IMR-90 (cell line): ENCODE measurements around the gene KRTAP6-2. TPM values are rescaled to one million over a fixed set of nuclear protein-coding genes. Genes with fewer than 3 reads are reported as not detected.

Source experiments
- ATAC-seq: fragments of 200-7000 bp; cut with Tn5 transposase; 2 replicates; pipeline ENCODE4 v1.9.1; 2020; ENCODE audit warnings: low read depth, mild to moderate bottlenecking, moderate library complexity
- BruUV-seq: library from RNA; stranded (reverse); fragments of 400-500 nt; replicated peaks from 2 replicates; lab custom pipeline; 2021; lab: Mats Ljungman, UMichigan
- CTCF ChIA-PET: fragments of 300-600 bp; formaldehyde crosslinking; extraction: SDS; loops from one replicate; lab custom pipeline; 2021; ENCODE audit warnings: antibody characterized with exemption; lab: Yijun Ruan, JAX
- POLR2A ChIA-PET: fragments of 300-600 bp; sonication (Branson Sonifier 250); formaldehyde crosslinking; loops from one replicate; lab custom pipeline; 2022; ENCODE audit warnings: antibody characterized with exemption; ENCODE audit not compliant: unreplicated experiment; lab: Charles Lee
- DNase-seq: peaks from one replicate; pipeline ENCODE4 v3.0.0; 2013
- H2AFZ ChIP-seq: replicated peaks from 2 replicates; pipeline ENCODE3; 2013; ENCODE audit warnings: low read length, mild to moderate bottlenecking; ENCODE audit not compliant: poor library complexity
- H2AK5ac ChIP-seq: 2 replicates; pipeline ENCODE4 v1.6.1; 2013; ENCODE audit warnings: low read depth, low read length, inconsistent platforms
- H2AK9ac ChIP-seq: replicated peaks from 2 replicates; pipeline ENCODE3; 2013; ENCODE audit warnings: mild to moderate bottlenecking, low read depth, low read length, moderate library complexity; ENCODE audit not compliant: poor library complexity
- H2BK120ac ChIP-seq: 2 replicates; pipeline ENCODE4 v1.6.1; 2013; ENCODE audit warnings: low read depth, low read length, inconsistent platforms
- H2BK15ac ChIP-seq: 3 replicates; pipeline ENCODE4 v1.6.1; 2013; ENCODE audit warnings: low read depth, low read length, inconsistent platforms
- H2BK20ac ChIP-seq: 2 replicates; pipeline ENCODE4 v1.6.1; 2013; ENCODE audit warnings: low read depth, mild to moderate bottlenecking, inconsistent platforms, low read length, moderate library complexity
- H2BK5ac ChIP-seq: 2 replicates; pipeline ENCODE4 v1.6.1; 2013; ENCODE audit warnings: mild to moderate bottlenecking, low read depth, low read length, inconsistent platforms; ENCODE audit not compliant: poor library complexity, severe bottlenecking
- H3K14ac ChIP-seq: replicated peaks from 2 replicates; pipeline ENCODE4 v1.6.1; 2013; ENCODE audit warnings: low read depth, low read length, inconsistent platforms
- H3K18ac ChIP-seq: 2 replicates; pipeline ENCODE4 v1.6.1; 2013; ENCODE audit warnings: low read depth, low read length, control low read depth
- H3K23ac ChIP-seq: 2 replicates; pipeline ENCODE4 v1.6.1; 2013; ENCODE audit warnings: low read depth, low read length, inconsistent platforms
- H3K27ac ChIP-seq: 2 replicates; pipeline ENCODE4 v1.5.1; 2013; ENCODE audit warnings: mild to moderate bottlenecking, control low read depth, low read length; ENCODE audit not compliant: insufficient read depth
- H3K27me3 ChIP-seq: 2 replicates; pipeline ENCODE4 v1.6.1; 2013; ENCODE audit warnings: low read length; ENCODE audit not compliant: control insufficient read depth, insufficient read depth
- H3K36me3 ChIP-seq: 2 replicates; pipeline ENCODE4 v1.6.1; 2013; ENCODE audit warnings: low read length, mixed read lengths; ENCODE audit not compliant: control insufficient read depth, insufficient read depth
- H3K4ac ChIP-seq: 2 replicates; pipeline ENCODE4 v1.6.1; 2013; ENCODE audit warnings: low read depth, low read length, inconsistent platforms
- H3K4me1 ChIP-seq: 2 replicates; pipeline ENCODE4 v1.6.1; 2013; ENCODE audit warnings: low read length, mixed read lengths; ENCODE audit not compliant: control insufficient read depth, insufficient read depth
- H3K4me2 ChIP-seq: 2 replicates; pipeline ENCODE4 v1.6.1; 2013; ENCODE audit warnings: low read depth, mild to moderate bottlenecking, control low read depth, low read length, moderate library complexity
- H3K4me3 ChIP-seq: 2 replicates; pipeline ENCODE4 v1.5.1; 2013; ENCODE audit warnings: low read depth, mild to moderate bottlenecking, control low read depth, low read length, moderate library complexity; ENCODE audit not compliant: insufficient read depth
- H3K56ac ChIP-seq: 2 replicates; pipeline ENCODE4 v1.6.1; 2013; ENCODE audit warnings: low read length, inconsistent platforms; ENCODE audit not compliant: insufficient read depth; ENCODE audit errors: extremely low read depth
- H3K79me1 ChIP-seq, 2 experiments: 2 replicates each; pipeline ENCODE4 v1.6.1; 2013; ENCODE audit warnings: low read length in 2 of 2, inconsistent platforms in 1 of 2, low read depth in 1 of 2
- H3K9ac ChIP-seq: 2 replicates; pipeline ENCODE4 v1.6.1; 2013; ENCODE audit warnings: low read depth, low read length, control low read depth
- H3K9me1 ChIP-seq: 2 replicates; pipeline ENCODE4 v1.6.1; 2013; ENCODE audit warnings: low read length, inconsistent platforms; ENCODE audit not compliant: insufficient read depth
- H3K9me3 ChIP-seq: 2 replicates; pipeline ENCODE4 v1.6.1; 2013; ENCODE audit warnings: low read length; ENCODE audit not compliant: control insufficient read depth, insufficient read depth
- H4K20me1 ChIP-seq: 2 replicates; pipeline ENCODE4 v1.6.1; 2013; ENCODE audit warnings: low read length, inconsistent platforms; ENCODE audit not compliant: insufficient read depth
- H4K5ac ChIP-seq: 2 replicates; pipeline ENCODE4 v1.6.1; 2013; ENCODE audit warnings: mild to moderate bottlenecking, low read depth, low read length, control low read depth
- H4K8ac ChIP-seq, 2 experiments: 2 replicates each; pipeline ENCODE4 v1.6.1; 2013; ENCODE audit warnings: low read depth in 2 of 2, low read length in 2 of 2, control low read depth in 1 of 2, inconsistent platforms in 1 of 2
- H4K91ac ChIP-seq: 2 replicates; pipeline ENCODE4 v1.6.1; 2013; ENCODE audit warnings: low read depth, low read length, inconsistent platforms; ENCODE audit not compliant: insufficient read depth
- BHLHE40 ChIP-seq: fragments of 150-350 bp; IDR thresholded peaks from 2 replicates; pipeline ENCODE4 v1.6.1; 2016; ENCODE audit warnings: mild to moderate bottlenecking, low read depth, low read length
- CEBPB ChIP-seq: IDR thresholded peaks from 2 replicates; pipeline ENCODE4 v1.6.1; 2012; ENCODE audit warnings: low read depth, low read length, improper control_type of control experiment
- CHD1 ChIP-seq: IDR thresholded peaks from 2 replicates; pipeline ENCODE4 v1.6.1; 2012; ENCODE audit warnings: low read depth, low read length, improper control_type of control experiment
- CTCF ChIP-seq: conservative IDR thresholded peaks from 2 replicates; pipeline ENCODE4 v1.5.1; 2012; ENCODE audit warnings: mild to moderate bottlenecking, low read depth, low read length, improper control_type of control experiment
- ELK1 ChIP-seq: fragments of 150-350 bp; IDR thresholded peaks from 2 replicates; pipeline ENCODE4 v1.6.1; 2016; ENCODE audit warnings: low read depth, mild to moderate bottlenecking, low read length, moderate library complexity, borderline replicate concordance
- FOS ChIP-seq: fragments of 150-350 bp; IDR thresholded peaks from 2 replicates; pipeline ENCODE4 v1.6.1; 2016; ENCODE audit warnings: low read depth, low read length
- MAFK ChIP-seq: IDR thresholded peaks from 2 replicates; pipeline ENCODE4 v1.6.1; 2012; ENCODE audit warnings: low read depth, low read length, improper control_type of control experiment
- MAZ ChIP-seq: IDR thresholded peaks from 2 replicates; pipeline ENCODE4 v1.6.1; 2012; ENCODE audit warnings: low read depth, mild to moderate bottlenecking, low read length, improper control_type of control experiment, moderate library complexity, borderline replicate concordance
- MXI1 ChIP-seq: IDR thresholded peaks from 2 replicates; pipeline ENCODE4 v1.6.1; 2012; ENCODE audit warnings: low read depth, mild to moderate bottlenecking, low read length, moderate library complexity, borderline replicate concordance
- NFE2L2 ChIP-seq: fragments of 150-350 bp; IDR thresholded peaks from 2 replicates; pipeline ENCODE4 v1.6.1; 2016; ENCODE audit warnings: low read depth, mild to moderate bottlenecking, low read length
- POLR2A ChIP-seq: IDR thresholded peaks from 2 replicates; pipeline ENCODE4 v1.6.1; 2012; ENCODE audit warnings: mild to moderate bottlenecking, low read depth, low read length
- RAD21 ChIP-seq: IDR thresholded peaks from 2 replicates; pipeline ENCODE4 v1.6.1; 2012; ENCODE audit warnings: low read length, improper control_type of control experiment
- RCOR1 ChIP-seq: IDR thresholded peaks from 2 replicates; pipeline ENCODE4 v1.6.1; 2012; ENCODE audit warnings: mild to moderate bottlenecking, low read length, improper control_type of control experiment; ENCODE audit not compliant: insufficient replicate concordance
- RFX5 ChIP-seq: IDR thresholded peaks from 2 replicates; pipeline ENCODE4 v1.8.0; 2012; ENCODE audit warnings: low read depth, mild to moderate bottlenecking, low read length, moderate library complexity
- SMC3 ChIP-seq: fragments of 150-350 bp; IDR thresholded peaks from 2 replicates; pipeline ENCODE4 v1.6.1; 2016; ENCODE audit warnings: low read depth, mild to moderate bottlenecking, antibody characterized with exemption, low read length, moderate library complexity
- USF2 ChIP-seq: fragments of 150-350 bp; IDR thresholded peaks from 2 replicates; pipeline ENCODE4 v1.6.1; 2017; ENCODE audit warnings: mild to moderate bottlenecking, antibody characterized with exemption, low read length, low read depth
- dilution Hi-C: fragments of 300-500 bp; cut with HindIII; formaldehyde crosslinking; loops from one replicate; pipeline ENCODE4 v1.14.3; 2018; ENCODE audit warnings: low sequenced_read_pairs; ENCODE audit not compliant: unreplicated experiment
- in situ Hi-C: fragments of 300-500 bp; cut with MboI; formaldehyde crosslinking; loops from 3 replicates; pipeline ENCODE4 v1.14.3; 2019; ENCODE audit warnings: low sequenced_read_pairs, inconsistent platforms, mixed read lengths
- intact Hi-C: fragments of 100-400 bp; cut with micrococcal nuclease; formaldehyde crosslinking; loops from 2 replicates; pipeline ENCODE4 v1.10.0; 2022
- polyA plus RNA-seq, 3 experiments: library from polyadenylated mRNA; depleted of rRNA; stranded (reverse); fragments of >200 nt; gene quantifications; 2 replicates each; pipeline ENCODE4 v1.2.3, GENCODE V29; 2012; ENCODE audit warnings: low replicate concordance in 1 of 3
- total RNA-seq: library from RNA; depleted of rRNA; stranded (reverse); fragments of >200 nt; gene quantifications from 2 replicates; pipeline ENCODE4 v1.2.3, GENCODE V29; 2012

The KRTAP6-2 gene
- total and polyA plus RNA-seq, 2 of the 4 experiments (the other 2 are of a cell fraction) = not detected

- no peak overlapping the region for H3K4ac ChIP-seq
Observed at GRCh38 chr21:30567617-30568016, 31.1 kb downstream of the KRTAP6-2 start.

More at GRCh38 chr21:30567617-30568016, 31.1 kb downstream of the KRTAP6-2 start:
- H3K56ac ChIP-seq = no peak overlapping the region
- no peak overlapping the region for H4K5ac ChIP-seq
- no peaks in the 10 kb centered on the region for H3K79me1 ChIP-seq
- dilution Hi-C loops (no loop called here), in situ Hi-C loops (no loop called here), intact Hi-C loops (no loop called here)
- ATAC-seq (no peak), DNase-seq (no peak)
- H3K18ac ChIP-seq = no peak overlapping the region
- no peak overlapping the region for H3K14ac ChIP-seq
- H3K27me3 ChIP-seq = no peaks in the 10 kb centered on the region
- H2BK120ac ChIP-seq = no peak overlapping the region
- no peaks in the 10 kb centered on the region for H3K4me1 ChIP-seq
- no peak overlapping the region for H4K91ac ChIP-seq
- H2AK9ac ChIP-seq = no peak overlapping the region
- no peak overlapping the region for H2AFZ ChIP-seq
- H2BK20ac ChIP-seq = no peak overlapping the region
- no peak overlapping the region for H4K8ac ChIP-seq
- ChIA-PET CTCF (no interaction called here), POLR2A (no interaction called here)
- H3K9me3 ChIP-seq = peaks cover 4% of the 10 kb centered on the region; the same call in 1 of the 2 replicates
- H3K36me3 ChIP-seq = no peaks in the 10 kb centered on the region
- H3K27ac ChIP-seq = no peak overlapping the region
- H3K23ac ChIP-seq = no peak overlapping the region
- H3K9me1 ChIP-seq = no peaks in the 10 kb centered on the region
- H2BK15ac ChIP-seq = no peak overlapping the region
- H2AK5ac ChIP-seq = no peak overlapping the region
- H4K20me1 ChIP-seq = no peaks in the 10 kb centered on the region
- no peak for TF ChIP-seq BHLHE40
- TF ChIP-seq RCOR1 = no peak
- no peak for TF ChIP-seq CHD1
- no peak for TF ChIP-seq FOS
- TF ChIP-seq POLR2A = no peak
- no peak for TF ChIP-seq CTCF
- TF ChIP-seq RAD21 = no peak
- no peak for TF ChIP-seq MXI1
- no peak for TF ChIP-seq NFE2L2
- no peak for TF ChIP-seq MAFK
- no peak for TF ChIP-seq CEBPB
- no peak for TF ChIP-seq USF2
- TF ChIP-seq ELK1 = no peak
- no peak for TF ChIP-seq MAZ
- TF ChIP-seq SMC3 = no peak
- TF ChIP-seq RFX5 = no peak
- no peak overlapping the region for H3K9ac ChIP-seq
- H3K4me3 ChIP-seq = no peak overlapping the region
- BruUV-seq = no TSS peak
- no peak overlapping the region for H2BK5ac ChIP-seq
- H3K4me2 ChIP-seq = no peak overlapping the region
